Hematopoietic multipotent progenitor cell treated with erythropoietin and hydrocortisone succinate and interleukin-3 and kit ligand, for 8 days (in vitro differentiated cells): ENCODE measurements around the gene GALNT2.

Source experiments
- DNase-seq: peaks from one replicate; pipeline ENCODE4 v3.0.0-alpha.2; 2015

The GALNT2 gene

DNA sequence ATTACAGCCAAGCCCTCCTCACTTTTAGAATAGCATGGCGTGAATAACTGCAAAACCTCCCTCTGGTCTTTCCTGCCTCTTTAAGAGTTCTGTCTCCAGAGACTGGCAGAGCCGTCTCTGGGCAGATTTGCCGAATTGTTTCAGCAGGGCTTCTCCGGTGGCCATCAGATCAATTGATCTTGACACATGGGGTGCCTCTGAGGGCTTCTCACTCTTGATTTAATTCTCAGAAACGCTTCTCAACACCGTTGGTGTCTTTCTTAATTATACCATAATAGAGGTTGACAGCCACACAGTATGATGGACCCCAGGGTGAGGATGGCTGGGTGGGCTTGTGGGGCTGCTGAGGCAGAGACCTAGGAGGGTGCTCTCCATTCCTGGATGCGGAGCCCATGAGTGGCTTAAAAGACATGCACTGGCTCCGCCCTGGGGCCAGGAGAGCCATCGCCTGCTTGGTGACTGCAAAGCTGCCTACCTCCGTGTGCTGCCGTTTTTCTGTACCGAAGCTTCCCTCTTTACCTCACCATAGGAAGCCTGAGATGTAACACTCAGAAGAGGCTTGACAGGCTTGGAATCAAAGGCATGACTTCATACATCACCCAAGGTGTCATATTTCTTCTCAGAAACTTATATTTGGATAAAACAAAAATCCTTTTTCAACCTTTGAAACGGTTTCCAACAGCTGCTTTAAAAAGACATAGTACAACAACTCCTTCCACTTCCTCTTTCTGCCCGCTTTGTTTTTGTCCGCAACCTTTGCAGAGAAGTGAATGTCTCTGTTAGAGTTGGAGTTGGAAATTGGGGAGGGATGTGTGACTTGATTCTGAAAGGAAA, 82.9 kb downstream of the GALNT2 start:
- DNase-seq: peak; percentile 67

DNA sequence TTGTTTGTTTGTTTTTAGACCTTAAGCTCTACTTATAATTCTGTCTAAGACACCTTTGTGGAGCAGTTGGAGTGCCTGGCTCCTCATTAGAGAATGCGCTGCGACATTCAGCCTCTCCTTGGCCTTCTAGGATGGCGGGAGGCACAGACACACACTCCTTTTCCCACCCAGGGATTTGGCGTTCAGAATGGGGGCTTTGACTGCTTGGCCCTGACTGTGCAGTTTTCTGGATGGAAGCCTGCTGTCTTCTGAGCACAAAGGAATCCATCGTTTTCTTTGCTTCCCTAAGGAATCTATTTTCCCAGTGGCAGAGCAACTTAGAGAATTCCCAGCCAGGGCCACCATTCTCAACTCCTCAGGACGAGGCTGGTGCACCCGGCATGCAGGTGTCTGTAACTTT, 83.6 kb downstream of the GALNT2 start:
- no peak for DNase-seq

DNA sequence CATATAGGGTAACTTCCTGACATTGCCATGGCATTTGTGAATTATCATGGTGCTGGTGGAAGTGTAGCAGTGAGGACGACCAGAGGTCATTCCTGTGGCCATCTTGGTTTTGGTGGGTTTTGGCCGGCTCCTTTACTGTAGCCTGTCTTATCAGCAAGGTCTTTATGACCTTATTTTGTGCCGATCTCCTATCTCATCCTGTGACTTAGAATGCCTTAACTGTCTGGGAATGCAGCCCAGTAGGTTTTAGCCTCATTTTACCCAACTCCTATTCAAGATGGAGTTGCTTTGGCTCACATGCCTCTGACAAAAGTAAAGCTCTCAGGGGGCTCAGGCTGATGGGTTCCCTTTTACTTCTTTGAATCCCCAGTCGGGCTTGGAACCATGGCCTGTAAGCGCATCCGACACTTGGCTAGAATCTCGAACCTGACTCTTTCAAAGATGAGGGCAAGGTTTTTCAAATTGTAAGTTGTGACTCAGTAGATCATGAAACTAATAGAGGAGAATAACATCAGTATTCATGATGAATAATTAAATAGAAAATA, 85.0 kb downstream of the GALNT2 start:
- no peak for DNase-seq

DNA sequence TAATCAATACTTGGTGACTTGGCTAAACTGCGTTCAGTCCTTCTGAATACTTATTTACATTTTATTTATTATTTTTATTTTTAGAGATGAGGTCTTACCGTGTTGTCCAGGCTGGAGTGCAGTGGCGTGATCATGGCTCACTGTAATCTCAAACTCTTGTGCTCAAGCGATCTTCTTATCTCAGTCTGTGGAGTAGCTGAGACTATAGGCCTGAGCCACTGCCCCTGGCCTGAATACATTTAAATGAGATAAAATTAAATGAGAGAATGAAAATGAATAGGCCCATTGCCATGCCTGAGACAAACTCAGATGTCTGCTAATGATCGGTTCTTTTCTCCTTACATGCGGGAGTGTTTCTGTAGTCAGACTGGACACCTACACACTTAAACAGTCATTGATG, 86.0 kb downstream of the GALNT2 start:
- peak; percentile 63 for DNase-seq

DNA sequence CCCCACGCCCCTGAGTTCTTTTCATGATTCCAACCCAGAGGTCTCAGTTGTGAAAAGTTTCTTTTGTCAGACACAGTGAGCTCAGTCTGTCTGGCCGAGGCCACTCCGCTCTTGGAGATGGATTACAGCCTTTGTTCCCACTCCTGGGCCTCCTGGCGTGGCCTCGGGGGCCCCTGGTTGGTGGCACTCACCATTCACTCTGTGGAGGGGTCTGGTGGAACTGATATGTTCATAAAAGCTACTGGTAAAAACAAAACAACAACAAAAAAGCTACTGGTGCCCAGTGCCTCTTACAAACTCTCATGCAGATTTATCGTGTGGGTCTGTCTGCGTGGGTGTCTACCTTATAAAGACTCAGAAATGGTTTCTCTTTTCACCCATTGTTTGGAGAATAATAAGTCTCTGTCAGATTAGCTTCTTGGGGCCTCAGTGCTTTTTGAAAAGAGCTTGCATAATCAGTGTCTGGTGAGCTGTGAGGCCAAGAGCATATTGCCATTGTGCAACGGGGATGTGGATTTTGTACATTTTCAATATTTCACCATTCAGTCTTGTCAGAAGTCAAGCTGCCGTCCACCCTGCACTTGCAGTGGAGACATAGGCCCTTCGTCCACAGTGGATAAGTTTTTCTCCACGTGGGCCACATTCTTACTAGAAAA, 86.7 kb downstream of the GALNT2 start:
- no peak for DNase-seq

DNA sequence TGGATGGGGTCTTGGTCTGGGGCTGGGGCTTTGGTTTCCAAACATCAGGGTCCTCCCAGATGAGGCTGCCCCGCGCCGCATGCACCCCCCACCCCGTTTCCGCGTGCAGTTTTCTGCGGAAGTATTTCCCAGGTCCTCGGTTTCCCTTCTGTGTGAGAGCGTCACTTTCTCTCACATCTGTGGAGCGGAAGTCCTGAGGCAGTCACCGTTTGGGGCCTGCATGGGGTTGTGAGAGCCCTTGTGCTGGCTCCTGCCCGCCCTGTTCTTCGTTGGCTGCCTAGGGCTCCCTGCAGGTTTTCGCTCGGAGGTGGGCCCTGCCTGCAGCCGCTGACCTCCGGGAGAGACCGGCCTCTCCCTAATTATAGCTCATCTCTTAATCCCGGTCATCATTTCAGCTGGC, 88.0 kb downstream of the GALNT2 start:
- no peak for DNase-seq

DNA sequence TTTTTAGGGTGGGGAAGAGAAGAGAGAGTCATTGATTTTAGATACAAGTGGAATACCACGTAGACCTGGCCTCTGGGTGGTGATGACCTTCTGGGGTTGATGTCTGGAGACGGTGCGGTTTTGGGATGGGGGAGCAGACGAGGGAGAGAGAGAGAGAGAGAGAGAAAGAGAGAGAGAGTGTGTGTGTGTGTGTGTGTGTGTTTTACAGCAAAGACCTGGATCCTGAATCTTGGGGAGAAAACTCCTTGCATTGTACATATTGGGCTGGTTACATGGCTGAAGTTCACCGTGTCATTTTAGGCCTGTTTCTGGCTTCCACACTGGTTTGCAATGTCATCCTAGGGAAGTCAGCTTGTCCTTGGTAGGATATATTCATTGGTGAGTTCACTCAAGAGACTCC, 89.0 kb downstream of the GALNT2 start:
- DNase-seq: no peak

DNA sequence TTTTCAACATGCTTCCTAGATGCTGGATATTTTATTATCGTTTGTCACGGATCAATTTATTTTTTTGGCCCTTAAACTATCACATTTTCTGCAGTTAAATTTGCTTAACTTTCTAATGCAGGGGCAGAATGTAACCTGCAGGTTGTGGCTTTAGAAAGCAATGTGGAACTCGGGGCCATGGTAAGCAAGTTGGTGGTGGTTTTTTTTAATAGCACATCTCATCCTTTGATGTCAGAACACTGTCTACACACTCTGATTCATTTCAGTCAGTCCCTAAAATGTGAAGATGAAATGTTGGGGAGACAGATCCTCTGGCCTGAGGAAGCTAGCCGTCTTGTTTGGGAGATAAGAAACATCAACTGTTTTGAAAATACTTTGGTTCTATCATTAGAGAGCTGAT, 89.5 kb downstream of the GALNT2 start:
- DNase-seq: no peak

DNA sequence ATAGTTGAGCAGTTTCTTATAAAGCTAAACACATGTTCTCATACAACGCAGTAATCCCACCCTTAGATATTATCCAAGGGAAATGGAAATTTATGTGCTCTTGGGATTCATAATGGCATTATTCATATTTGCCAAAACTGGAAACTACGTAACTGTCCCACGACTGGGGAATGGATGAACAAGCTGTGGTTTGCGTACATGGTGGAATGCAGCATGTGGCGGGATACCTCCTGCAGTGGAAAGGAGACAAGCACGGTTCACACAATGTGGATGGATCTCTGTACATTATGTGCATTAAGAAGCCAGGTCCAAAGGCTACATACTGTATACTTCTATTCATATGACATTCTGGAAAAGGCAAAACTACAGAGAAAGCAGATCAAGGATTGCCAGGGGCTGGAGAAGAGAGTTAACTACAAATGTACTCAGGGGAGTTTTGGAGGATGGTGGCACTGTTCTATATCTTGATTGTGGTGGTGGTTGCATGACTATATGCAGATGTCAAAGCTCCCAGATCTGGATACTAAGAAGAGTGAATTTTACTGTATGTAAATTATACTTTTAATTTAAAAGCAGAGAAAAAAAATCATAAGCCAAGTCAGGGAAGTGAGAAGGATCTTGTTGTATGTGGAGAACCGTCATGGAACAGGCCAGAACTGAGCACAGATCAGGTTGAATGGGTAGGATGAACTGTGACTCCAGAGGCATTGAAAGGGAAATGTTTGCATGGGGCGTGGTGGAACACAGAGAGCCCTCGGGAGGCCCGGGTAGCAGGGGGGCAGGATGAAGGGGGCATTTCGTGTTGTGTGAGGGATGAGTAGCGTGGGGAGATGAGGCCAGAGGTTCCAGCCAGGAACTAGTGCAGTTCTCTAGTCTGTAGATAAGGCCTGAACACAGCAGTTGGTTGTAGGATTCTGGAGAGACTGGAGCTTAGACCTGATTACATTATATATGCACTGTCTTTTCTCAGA, 90.7 kb downstream of the GALNT2 start:
- peak; percentile 64 for DNase-seq

DNA sequence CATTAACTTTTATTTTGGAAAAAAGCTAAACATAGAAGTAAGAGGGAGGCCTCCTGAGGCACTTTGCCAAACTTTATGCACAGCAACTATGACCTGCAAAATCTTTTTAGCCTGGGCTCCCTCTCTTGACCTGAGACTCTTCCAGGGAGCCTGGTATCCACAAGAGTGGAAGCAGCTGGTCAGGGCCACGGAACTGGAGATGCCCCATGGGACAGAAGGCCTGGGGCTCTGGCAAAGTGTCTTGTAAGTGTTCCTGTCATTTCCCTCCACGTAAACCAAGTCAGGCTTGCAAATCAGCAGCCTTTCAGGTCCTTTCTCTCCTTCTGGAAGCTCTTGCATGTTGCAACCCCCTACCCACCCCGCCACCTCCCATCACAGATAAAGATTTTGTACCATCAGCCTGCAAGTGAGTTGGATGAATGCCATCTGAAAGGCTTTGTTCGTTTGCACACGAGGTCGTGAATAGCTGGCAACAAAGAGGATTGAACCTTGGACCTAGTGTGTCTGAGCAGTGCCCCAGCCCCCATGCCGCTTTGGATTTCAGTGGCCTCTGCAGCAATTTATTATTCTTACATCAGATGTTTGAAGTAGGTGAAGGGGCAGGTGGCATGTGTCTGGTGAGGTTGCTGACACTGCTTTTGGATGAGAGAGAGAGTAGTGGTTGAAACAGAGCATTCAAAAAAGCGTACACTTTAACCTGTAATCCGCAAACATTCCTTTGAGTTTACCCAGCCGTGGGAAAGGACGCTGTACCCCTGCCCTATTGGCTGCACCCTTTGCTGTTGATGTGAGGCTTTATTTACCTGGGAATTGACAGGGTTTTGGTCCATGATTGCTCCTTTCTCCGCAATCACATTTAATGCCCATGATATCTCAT, 91.6 kb downstream of the GALNT2 start:
- no peak for DNase-seq

DNA sequence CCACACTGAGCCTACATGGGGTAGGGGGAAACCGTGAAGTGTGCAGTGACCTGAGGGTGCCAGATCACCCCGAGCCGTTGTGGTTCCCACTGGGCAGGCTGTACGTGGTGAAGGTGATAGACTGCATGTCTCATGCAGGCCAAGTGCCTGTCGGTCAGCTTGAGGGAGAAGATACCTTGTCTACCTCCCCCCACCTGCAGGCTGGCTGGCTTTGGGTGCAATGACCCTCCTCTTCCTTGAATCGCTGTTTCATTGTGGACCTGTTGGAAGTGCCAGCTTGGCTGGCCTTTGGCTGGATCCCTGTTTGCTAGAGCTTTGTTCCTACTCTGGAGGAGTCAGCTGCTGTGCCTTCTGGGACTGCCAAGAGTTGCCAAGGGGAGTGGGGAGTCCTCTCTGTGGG, 92.5 kb downstream of the GALNT2 start:
- no peak for DNase-seq

DNA sequence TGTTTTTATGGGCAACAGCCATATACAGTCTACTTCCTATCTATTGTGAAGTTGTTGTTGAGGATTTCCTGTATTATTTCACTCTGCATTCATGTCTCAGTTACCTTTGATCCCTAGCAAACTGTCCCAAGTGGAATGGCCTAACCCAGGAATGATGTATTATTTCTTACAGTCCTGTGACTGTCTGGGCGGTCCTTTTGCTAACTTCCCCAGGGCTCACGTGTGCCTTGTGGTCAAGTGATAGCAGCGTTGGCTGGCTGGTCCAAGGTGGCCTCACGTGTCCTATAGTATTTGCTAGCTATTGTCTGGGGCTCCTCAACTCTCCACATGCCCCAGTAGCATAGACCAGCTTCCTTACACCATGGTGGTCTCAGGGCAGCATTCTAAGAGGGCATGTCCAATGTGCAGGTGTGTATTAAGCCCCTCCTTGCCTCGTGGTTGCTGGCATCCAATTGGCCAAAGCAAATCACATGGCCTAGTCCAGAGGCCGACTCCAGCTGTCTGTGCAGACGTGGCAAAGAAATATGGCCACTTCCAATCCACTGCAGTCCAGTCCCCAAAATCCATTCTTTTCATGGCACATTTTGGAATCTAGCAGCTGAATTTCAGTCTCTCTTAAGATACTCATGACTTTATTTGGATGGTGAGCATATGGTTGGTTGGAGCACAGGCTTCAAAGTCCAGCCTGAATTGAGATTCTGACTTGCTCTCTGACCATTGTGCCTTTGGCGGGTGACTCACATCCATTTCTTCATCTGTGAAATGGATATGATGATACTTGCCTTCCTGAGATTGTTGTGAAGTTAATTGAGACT, 94.1 kb downstream of the GALNT2 start:
- DNase-seq: peak; percentile 74

DNA sequence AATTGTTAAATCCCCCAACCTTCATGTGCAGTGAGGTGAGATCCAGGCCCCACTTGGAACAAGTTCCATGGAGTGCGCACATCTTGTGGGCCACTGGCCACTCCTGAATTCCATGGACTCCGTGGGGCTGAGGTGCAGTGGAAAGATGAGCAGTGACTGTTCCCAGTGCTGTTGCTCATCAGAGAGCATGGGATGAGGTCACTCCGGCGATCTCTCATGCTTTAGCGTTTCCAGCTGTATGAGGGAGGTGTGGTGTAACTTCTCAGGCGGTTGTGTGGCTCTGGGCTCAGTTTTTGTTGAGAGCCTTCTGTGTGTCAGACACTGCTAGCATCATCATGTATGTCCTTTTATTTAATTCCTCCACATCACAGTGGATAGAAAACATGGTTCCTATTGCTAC, 96.2 kb downstream of the GALNT2 start:
- no peak for DNase-seq

DNA sequence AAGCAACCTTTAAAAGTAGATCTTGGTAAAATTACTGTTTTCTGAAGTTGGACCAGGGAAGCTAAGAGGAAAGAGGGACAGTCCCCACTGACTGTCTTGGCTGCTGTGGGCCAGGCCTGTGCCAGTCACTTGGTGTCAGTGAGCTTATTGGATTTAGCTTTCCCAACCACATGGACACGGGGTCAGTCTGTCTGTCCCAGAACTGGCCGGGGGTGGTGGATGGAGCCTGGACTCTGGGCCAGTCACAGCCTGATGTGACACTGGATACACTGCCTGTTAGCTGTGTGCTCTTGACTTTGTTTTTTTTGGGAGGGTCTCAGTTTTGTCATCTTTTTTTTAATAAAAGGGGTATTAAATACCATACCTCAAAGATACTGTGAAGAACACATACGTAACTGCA, 96.7 kb downstream of the GALNT2 start:
- DNase-seq: no peak

DNA sequence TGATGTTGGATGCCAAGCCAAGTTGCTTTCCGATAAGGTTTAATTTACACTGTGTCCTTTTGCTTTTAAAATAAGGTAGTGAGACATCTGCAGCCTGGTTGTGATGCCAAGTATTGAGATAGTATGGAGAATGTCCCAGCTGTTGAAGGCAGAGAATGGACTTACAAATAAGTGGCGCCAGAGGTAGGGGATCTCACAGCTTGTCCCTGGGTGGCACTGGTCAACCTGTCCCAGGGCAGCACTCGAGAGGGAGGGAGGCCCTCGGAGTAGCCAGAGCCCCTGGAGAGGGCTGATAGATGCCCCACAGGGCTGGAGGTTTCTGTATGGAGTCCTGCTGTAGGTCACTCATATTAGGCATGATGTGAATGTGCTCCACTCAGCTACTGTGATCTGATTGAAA, 98.5 kb downstream of the GALNT2 start:
- no peak for DNase-seq

DNA sequence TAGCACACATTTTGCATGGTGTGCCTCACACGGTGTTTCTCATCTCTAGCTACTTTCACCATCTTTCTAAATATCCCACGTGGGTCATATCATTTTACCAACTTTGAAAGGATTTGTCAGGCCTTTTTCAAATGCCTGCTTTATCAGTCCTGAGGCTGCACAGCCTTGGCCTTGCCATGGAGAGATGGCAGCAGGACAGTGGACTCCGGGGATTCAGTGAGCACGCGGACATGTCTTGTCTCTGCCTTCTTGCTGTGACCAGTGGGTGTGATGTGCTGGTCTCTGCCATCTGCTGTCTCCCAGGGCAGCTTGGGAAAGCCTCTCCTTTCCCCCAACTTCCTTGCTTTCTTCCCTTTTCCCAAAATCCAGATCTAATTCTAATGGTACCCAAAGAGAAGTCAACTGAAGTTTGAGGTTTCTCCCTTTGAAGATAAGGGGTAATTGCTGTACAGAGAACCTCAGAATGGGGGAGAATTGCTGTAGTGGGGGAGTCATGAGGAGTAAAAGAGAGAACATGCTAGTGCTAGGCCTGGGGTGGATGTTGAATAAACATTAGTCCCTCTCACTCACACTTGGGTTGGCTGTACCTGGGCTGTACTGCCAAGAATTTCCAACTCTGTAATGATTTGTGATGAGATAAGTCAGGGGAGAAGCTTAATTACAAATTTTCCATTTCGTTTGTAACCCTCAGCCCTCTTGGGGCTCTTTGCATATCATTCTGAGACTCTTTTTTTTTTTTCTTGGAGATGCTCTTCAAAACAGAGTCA, 99.5 kb downstream of the GALNT2 start:
- DNase-seq: no peak

DNA sequence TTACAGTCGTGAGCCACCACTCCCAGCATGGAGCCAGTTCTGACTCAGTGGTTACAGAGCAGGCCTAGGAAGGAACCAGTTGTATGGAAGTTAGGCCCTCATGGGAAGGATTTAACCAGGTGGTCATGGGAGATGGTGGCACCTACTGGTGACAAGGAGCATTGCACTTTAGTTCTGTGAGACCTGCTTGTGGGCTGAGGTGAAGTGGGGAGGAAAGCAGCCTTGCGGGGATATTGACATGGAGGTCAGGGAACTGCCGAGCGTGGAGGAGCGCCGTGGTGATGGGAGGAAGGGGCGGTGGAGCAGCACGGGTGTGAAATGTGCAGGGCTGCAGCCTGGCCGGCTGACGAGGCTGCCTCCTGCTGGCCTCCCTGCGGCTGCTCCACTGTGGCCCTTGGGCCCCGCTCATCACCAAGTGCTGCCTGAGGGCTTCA, 100.4 kb downstream of the GALNT2 start:
- peak; percentile 85 for DNase-seq

DNA sequence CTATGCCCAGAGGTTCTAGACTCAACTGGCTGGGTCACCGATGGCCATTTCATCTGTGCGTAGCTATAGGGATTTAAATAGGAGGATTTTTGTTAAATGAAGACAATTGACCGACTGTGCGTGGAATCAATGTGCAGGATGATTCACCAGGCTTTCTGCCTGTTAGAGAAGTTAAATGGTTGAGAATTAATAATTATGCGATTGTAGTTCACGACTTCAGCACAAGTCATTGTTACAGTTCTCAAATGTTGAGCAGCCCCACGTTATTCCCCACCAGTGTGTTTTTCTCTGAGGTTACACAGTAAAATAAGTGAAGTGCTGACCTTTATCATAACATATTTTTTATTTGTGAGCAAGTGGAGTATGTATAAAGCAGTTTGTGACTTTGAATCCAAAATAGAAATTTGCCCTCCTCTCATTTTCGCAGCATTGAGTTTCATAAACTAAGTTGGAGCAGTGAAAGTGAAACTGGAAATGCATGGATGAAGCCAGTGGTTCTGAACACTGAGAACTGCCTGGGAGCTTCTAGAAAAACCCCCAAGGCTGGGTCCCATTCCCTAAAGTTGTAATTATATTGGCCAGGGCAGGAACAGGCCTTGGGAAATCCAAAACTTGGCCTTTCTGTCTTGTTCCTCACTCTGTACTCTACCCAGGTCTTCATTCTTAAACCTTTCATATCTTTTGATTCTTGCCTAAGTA, 102.6 kb downstream of the GALNT2 start:
- DNase-seq: no peak

DNA sequence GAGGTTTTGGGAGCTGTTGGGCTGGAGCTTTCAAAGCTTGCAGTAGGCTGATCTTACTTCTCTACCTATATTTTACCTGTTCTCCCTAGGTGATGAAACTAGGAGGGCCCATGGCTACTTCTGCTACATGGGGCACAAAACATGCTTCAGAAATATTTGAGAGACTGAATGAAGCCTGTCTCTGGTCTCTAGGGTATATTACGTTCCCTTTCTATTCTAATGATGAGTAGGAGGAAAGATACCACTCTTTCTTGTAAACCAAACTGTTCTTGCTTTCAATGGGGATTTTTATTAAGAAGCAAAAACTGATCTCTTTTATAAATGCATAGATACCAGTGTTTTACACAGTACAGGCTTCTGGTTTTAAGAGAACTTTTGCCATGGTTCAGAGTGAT, 103.1 kb downstream of the GALNT2 start:
- no peak for DNase-seq

DNA sequence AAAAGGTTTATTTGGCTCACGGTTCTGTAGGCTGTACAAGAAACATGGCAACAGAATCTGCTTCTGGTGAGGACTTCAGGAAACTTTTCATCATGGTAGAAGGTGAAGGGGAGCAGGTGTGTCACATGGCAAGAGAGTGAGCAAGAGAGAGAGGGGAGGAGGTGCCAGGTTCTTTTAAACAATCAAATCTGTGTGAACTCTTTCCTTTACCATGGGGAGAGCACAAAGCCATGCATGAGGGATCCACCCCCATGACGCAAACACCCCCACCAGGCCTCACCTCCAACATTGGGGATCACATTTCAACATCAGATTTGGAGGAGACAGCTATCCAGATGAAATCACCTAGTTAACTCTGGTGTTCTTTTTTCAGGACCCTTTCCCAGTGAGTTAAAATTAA, 103.6 kb downstream of the GALNT2 start:
- no peak for DNase-seq
